Neural cell (in vitro differentiated cells): Measurements from ENCODE around the gene ZC3H4. TPM values are rescaled to one million over a fixed set of nuclear protein-coding genes. Genes with fewer than 3 reads are reported as not detected.
"Not testable (repeated sequence)": the region's sequence is repeated elsewhere in the genome, so short reads cannot be mapped to it uniquely, and the experiment has no call there.

Source experiments
- H2AFZ ChIP-seq: fragments of 200-600, 300-800 bp; sonication (generic), shearing (Covaris generic); 2 replicates; pipeline ENCODE4 v1.6.0; 2014; ENCODE audit warnings: low read depth, mild to moderate bottlenecking, antibody characterized with exemption, low read length, moderate library complexity
- H3F3A ChIP-seq: fragments of 200-600 bp; shearing (Covaris generic); 2 replicates; pipeline ENCODE4 v1.6.1; 2016; ENCODE audit warnings: mild to moderate bottlenecking, moderate library complexity, mixed read lengths, antibody characterized with exemption, low read length; ENCODE audit not compliant: insufficient read depth, poor library complexity, severe bottlenecking
- H3K27ac ChIP-seq: fragments of 200-600, 300-800 bp; sonication (generic), shearing (Covaris generic); 2 replicates; pipeline ENCODE4 v1.5.1; 2014; ENCODE audit warnings: mild to moderate bottlenecking, low read length, moderate library complexity
- H3K27me3 ChIP-seq: fragments of 300-800, 200-600 bp; sonication (generic), shearing (Covaris generic); 2 replicates; pipeline ENCODE4 v1.6.0; 2014; ENCODE audit warnings: mild to moderate bottlenecking, low read depth, low read length, moderate library complexity; ENCODE audit not compliant: insufficient read depth
- H3K36me3 ChIP-seq: fragments of 300-800, 200-600 bp; sonication (generic), shearing (Covaris generic); 2 replicates; pipeline ENCODE4 v1.5.1; 2014; ENCODE audit warnings: mild to moderate bottlenecking, antibody characterized with exemption, low read length, moderate library complexity; ENCODE audit not compliant: insufficient read depth
- H3K4me2 ChIP-seq: fragments of 300-800, 200-600 bp; sonication (generic), shearing (Covaris generic); 2 replicates; pipeline ENCODE4 v1.6.0; 2014; ENCODE audit warnings: mild to moderate bottlenecking, low read length
- H3K4me3 ChIP-seq: fragments of 300-800, 200-600 bp; sonication (generic), shearing (Covaris generic); 2 replicates; pipeline ENCODE4 v1.5.1; 2014; ENCODE audit warnings: mild to moderate bottlenecking, low read length, moderate library complexity
- H3K79me2 ChIP-seq: fragments of 200-600 bp; shearing (Covaris generic); replicated peaks from 2 replicates; pipeline ENCODE4 v1.6.0; 2014; ENCODE audit warnings: mild to moderate bottlenecking, low read length, moderate library complexity; ENCODE audit not compliant: insufficient read depth
- H3K9ac ChIP-seq: fragments of 300-800, 200-600 bp; sonication (generic), shearing (Covaris generic); 2 replicates; pipeline ENCODE4 v1.6.1; 2016; ENCODE audit warnings: mild to moderate bottlenecking, low read length, mixed read lengths
- H3K9me2 ChIP-seq: fragments of 200-600 bp; shearing (Covaris generic); 2 replicates; pipeline ENCODE4 v1.6.1; 2016; ENCODE audit warnings: mild to moderate bottlenecking, low read length, mixed read lengths; ENCODE audit not compliant: insufficient read depth
- H3K9me3 ChIP-seq: fragments of 200-600, 300-800 bp; sonication (generic), shearing (Covaris generic); 2 replicates; pipeline ENCODE4 v1.6.1; 2016; ENCODE audit warnings: mild to moderate bottlenecking, mixed run types, low read length, moderate library complexity, mixed read lengths
- H4K20me1 ChIP-seq: fragments of 200-600 bp; shearing (Covaris generic); 2 replicates; pipeline ENCODE4 v1.6.1; 2016; ENCODE audit warnings: mild to moderate bottlenecking, mixed run types; ENCODE audit not compliant: insufficient read depth
- CTCF ChIP-seq: fragments of 450-650 bp; IDR thresholded peaks from 2 replicates; pipeline ENCODE4 v1.5.1; 2014; ENCODE audit warnings: antibody characterized with exemption, mild to moderate bottlenecking, moderate library complexity; ENCODE audit not compliant: poor library complexity, severe bottlenecking
- EP300 ChIP-seq: fragments of 450-650 bp; conservative IDR thresholded peaks from 2 replicates; pipeline ENCODE4 v1.6.1; 2014; ENCODE audit warnings: antibody characterized with exemption, mild to moderate bottlenecking, moderate library complexity; ENCODE audit not compliant: poor library complexity, severe bottlenecking
- EZH2 ChIP-seq: fragments of 200-600, 300-800 bp; shearing (Covaris generic), sonication (generic); IDR thresholded peaks from 2 replicates; pipeline ENCODE4 v1.6.1; 2014; ENCODE audit warnings: antibody characterized with exemption, low read length, borderline replicate concordance, mild to moderate bottlenecking; ENCODE audit not compliant: insufficient read depth, poor library complexity, severe bottlenecking
- MXI1 ChIP-seq: fragments of 450-650 bp; conservative IDR thresholded peaks from 2 replicates; pipeline ENCODE4 v1.6.1; 2014; ENCODE audit warnings: antibody characterized with exemption, mild to moderate bottlenecking; ENCODE audit not compliant: poor library complexity, severe bottlenecking
- POLR2AphosphoS5 ChIP-seq: IDR thresholded peaks from 2 replicates; pipeline ENCODE4 v1.6.1; 2012
- RAD21 ChIP-seq: fragments of 450-650 bp; conservative IDR thresholded peaks from 2 replicates; pipeline ENCODE4 v1.6.1; 2014; ENCODE audit warnings: antibody characterized with exemption, mild to moderate bottlenecking, moderate library complexity
- REST ChIP-seq: IDR thresholded peaks from 2 replicates; pipeline ENCODE4 v1.6.1; 2012; ENCODE audit warnings: borderline replicate concordance
- SMC3 ChIP-seq: fragments of 450-650 bp; conservative IDR thresholded peaks from 2 replicates; pipeline ENCODE4 v1.6.1; 2014; ENCODE audit warnings: antibody characterized with exemption, mild to moderate bottlenecking, moderate library complexity; ENCODE audit not compliant: poor library complexity
- TAF1 ChIP-seq: IDR thresholded peaks from 2 replicates; pipeline ENCODE4 v1.6.1; 2012; ENCODE audit warnings: low read depth
- polyA plus RNA-seq: library from polyadenylated mRNA; depleted of rRNA; stranded (reverse); fragments of >200 nt; gene quantifications from 2 replicates; pipeline ENCODE4 v1.2.3, GENCODE V29; 2014

Gene ZC3H4
- polyA plus RNA-seq, 1 donor from 2014 or later: 5.1 TPM

GRCh38 chr19:47082493-47082892 is 31.1 kb downstream of the ZC3H4 start:
- Histone ChIP-seq H3K36me3 (no peaks in the 10 kb centered on the region), H4K20me1 (no peaks in the 10 kb centered on the region), H3F3A (no peaks in the 10 kb centered on the region), H3K79me2 (no peaks in the 10 kb centered on the region), H3K27ac (no peak overlapping the region), H3K9ac (no peak overlapping the region), H3K27me3 (no peaks in the 10 kb centered on the region), H3K4me2 (no peak overlapping the region), H3K9me2 (no peaks in the 10 kb centered on the region), H2AFZ (no peak overlapping the region), H3K4me3 (no peak overlapping the region), H3K9me3 (no peaks in the 10 kb centered on the region)
- TF ChIP-seq SMC3: no peak
- TF ChIP-seq RAD21: no peak
- TF ChIP-seq REST: no peak
- TF ChIP-seq TAF1: no peak
- no peak for TF ChIP-seq CTCF
- no peak for TF ChIP-seq MXI1
- no peak for TF ChIP-seq EP300
- no peak for TF ChIP-seq EZH2

- no peaks in the 10 kb centered on the region for H3K79me2 ChIP-seq
- H2AFZ ChIP-seq: no peak overlapping the region
- no peak overlapping the region for H3K4me2 ChIP-seq
- no peaks in the 10 kb centered on the region for H4K20me1 ChIP-seq
- H3F3A ChIP-seq: no peaks in the 10 kb centered on the region
- no peaks in the 10 kb centered on the region for H3K36me3 ChIP-seq
- H3K9me3 ChIP-seq: no peaks in the 10 kb centered on the region
- H3K9ac ChIP-seq: no peak overlapping the region
- TF ChIP-seq SMC3 (no peak), MXI1 (no peak), RAD21 (no peak), POLR2AphosphoS5 (no peak), EP300 (no peak), CTCF (no peak), EZH2 (no peak), TAF1 (no peak), REST (no peak)
- no peaks in the 10 kb centered on the region for H3K9me2 ChIP-seq
- no peaks in the 10 kb centered on the region for H3K27me3 ChIP-seq
- no peak overlapping the region for H3K27ac ChIP-seq
- H3K4me3 ChIP-seq: no peak overlapping the region
Measured at GRCh38 chr19:47081095-47081494, 32.5 kb downstream of the ZC3H4 start.

- not testable (repeated sequence) for H3K36me3 ChIP-seq, H3K9me2 ChIP-seq, H2AFZ ChIP-seq, H3K9ac ChIP-seq, H4K20me1 ChIP-seq, H3K79me2 ChIP-seq, H3K27ac ChIP-seq, H3K9me3 ChIP-seq, H3K4me2 ChIP-seq, H3K4me3 ChIP-seq, H3F3A ChIP-seq, H3K27me3 ChIP-seq
Measured at GRCh38 chr19:47078351-47078750, 35.2 kb downstream of the ZC3H4 start.
